Transverse colon (tissue), 4 donors: ENCODE measurements around the gene ZBTB4. TPM values are rescaled to one million over a fixed set of nuclear protein-coding genes. Genes with fewer than 3 reads are reported as not detected.

Experiments used
- DNase-seq: peaks from one replicate; pipeline ENCODE4 v3.0.0-alpha.2; 2019
- H3K27ac ChIP-seq, 4 donors: fragments of 200-600 bp; sonication (generic); 2 replicates each; pipeline ENCODE4 v1.5.1; 2016 to 2018; ENCODE audit warnings: inconsistent platforms in 4 of 4
- H3K27me3 ChIP-seq: fragments of 200-600 bp; sonication (generic); 2 replicates; pipeline ENCODE4 v1.5.1; 2017; ENCODE audit warnings: inconsistent platforms
- H3K36me3 ChIP-seq, 4 donors: fragments of 200-600 bp; sonication (generic); 2 replicates each; pipeline ENCODE4 v1.5.1; 2017 to 2019; ENCODE audit warnings: inconsistent platforms in 4 of 4
- H3K4me1 ChIP-seq, 4 donors: fragments of 200-600 bp; sonication (generic); 2 replicates each; pipeline ENCODE4 v1.5.1; 2017 to 2020; ENCODE audit warnings: inconsistent platforms in 4 of 4
- H3K4me3 ChIP-seq, 4 donors: fragments of 200-600 bp; sonication (generic); 1 replicate in 1 of 4; 2 replicates in 3 of 4; pipeline versions ENCODE4 v1.5.1 to v1.6.1; 2017 to 2019; ENCODE audit warnings: inconsistent platforms in 4 of 4
- H3K9me3 ChIP-seq, 2 donors: fragments of 200-600 bp; sonication (generic); 2 replicates each; pipeline ENCODE4 v1.5.1; 2017 to 2019; ENCODE audit warnings: inconsistent platforms in 2 of 2
- CTCF ChIP-seq, 5 experiments: fragments of 200-600 bp in 3 of 5; fragments of 450-650 bp in 2 of 5; sonication (generic) in 3 of 5; IDR thresholded peaks; 1 replicate in 2 of 5; 2 replicates in 3 of 5; pipeline ENCODE4 v1.5.1; 2016 to 2017; ENCODE audit warnings: antibody characterized with exemption in 5 of 5, inconsistent platforms in 3 of 5, mild to moderate bottlenecking in 2 of 5, moderate library complexity in 1 of 5
- EP300 ChIP-seq: sonication (generic); formaldehyde crosslinking; IDR thresholded peaks from one replicate; pipeline ENCODE4 v1.6.1; 2017; ENCODE audit warnings: antibody characterized with exemption, low read depth
- POLR2A ChIP-seq: fragments of 450-650 bp; IDR thresholded peaks from one replicate; pipeline ENCODE4 v1.6.1; 2016; ENCODE audit warnings: antibody characterized with exemption, mild to moderate bottlenecking, moderate library complexity
- POLR2AphosphoS5 ChIP-seq, 3 donors: sonication (generic); formaldehyde crosslinking; IDR thresholded peaks; one replicate each; pipeline ENCODE4 v1.6.1; 2016; ENCODE audit warnings: antibody characterized with exemption in 3 of 3
- WGBS, 2 donors: methylation state at CpG; one replicate each; pipeline ENCODE4 v1.1.5; 2018; ENCODE audit warnings: low coverage in 1 of 2; 5-methylcytosine and 5-hydroxymethylcytosine counted together
- in situ Hi-C, 4 donors: fragments of 200-750 bp; cut with MboI; loops; one replicate each; pipeline versions ENCODE4 v1.15.0 to v1.15.1; 2017; ENCODE audit warnings: low sequenced_read_pairs in 3 of 4, low pct_ligation_motif_present in 1 of 4, low pct_unique_long_range_greater_than_20kb in 1 of 4
- intact Hi-C: fragments of 100-400 bp; cut with DNase I; formaldehyde crosslinking; loops from one replicate; pipeline ENCODE4 v1.15.1; 2023; ENCODE audit warnings: low total_unique reads
- total RNA-seq, 4 donors: library from RNA; depleted of rRNA; stranded (reverse); fragments of >200 nt; gene quantifications; one replicate each; pipeline ENCODE4 v1.1.0, GENCODE V29; 2016

Gene ZBTB4
- total RNA-seq, 4 donors from 2014 or later: 18.3 to 48.6 (median 23.2) TPM

GRCh38 chr17:7462474-7463371 is 16.7 kb downstream of the ZBTB4 start:
- no peak for DNase-seq
- no peaks in the 10 kb centered on the region for H3K27me3 ChIP-seq
- H3K36me3 ChIP-seq: no peaks in the 10 kb centered on the region
- peaks cover 0 to 14% (median 8%) of the 10 kb centered on the region in 4 donors for H3K4me1 ChIP-seq
- TF ChIP-seq CTCF (IDR thresholded peaks at IDR 0.05): no peak
- no peak for TF ChIP-seq POLR2AphosphoS5 (IDR thresholded peaks at IDR 0.05)
- no peak for TF ChIP-seq EP300
- TF ChIP-seq POLR2A: no peak
- no peak overlapping the region for H3K4me3 ChIP-seq
- 91% methylated on average over 44 of the region's 44 CpGs; no CpG with 5 or more reads in 1 of the 2 donors for WGBS, 2 donors
- no peak overlapping the region for H3K27ac ChIP-seq
- in situ Hi-C loops: no loop called here
- intact Hi-C loops: no loop called here
- no peaks in the 10 kb centered on the region for H3K9me3 ChIP-seq

GRCh38 chr17:7460850-7461660 is 18.4 kb downstream of the ZBTB4 start:
- peaks cover 4 to 8% (median 7%) of the 10 kb centered on the region in 4 donors for H3K4me1 ChIP-seq
- WGBS, 2 donors: 97 to 100% methylated on average over 2 to 7 of the region's 7 CpGs
- TF ChIP-seq CTCF (IDR thresholded peaks at IDR 0.05) (no peak), POLR2A (no peak), POLR2AphosphoS5 (IDR thresholded peaks at IDR 0.05) (no peak), EP300 (no peak)
- DNase-seq: no peak
- intact Hi-C loops (no loop called here), in situ Hi-C loops (no loop called here)
- H3K27ac ChIP-seq: no peak overlapping the region
- no peaks in the 10 kb centered on the region for H3K9me3 ChIP-seq
- no peak overlapping the region for H3K4me3 ChIP-seq
- no peaks in the 10 kb centered on the region for H3K27me3 ChIP-seq
- no peaks in the 10 kb centered on the region for H3K36me3 ChIP-seq

GRCh38 chr17:7459961-7460545 is 19.4 kb downstream of the ZBTB4 start:
- 67 to 71% methylated on average over 2 to 3 of the region's 3 CpGs for WGBS, 2 donors
- in situ Hi-C loops: no loop called here
- TF ChIP-seq CTCF (IDR thresholded peaks at IDR 0.05): no peak
- no peak for TF ChIP-seq POLR2AphosphoS5 (IDR thresholded peaks at IDR 0.05)
- no peak for TF ChIP-seq EP300
- TF ChIP-seq POLR2A: no peak

GRCh38 chr17:7448461-7448860 is 31.0 kb downstream of the ZBTB4 start:
- Histone ChIP-seq H3K27ac (no peak overlapping the region), H3K4me3 (no peak overlapping the region), H3K27me3 (peaks cover 42% of the 10 kb centered on the region), H3K36me3 (no peaks in the 10 kb centered on the region), H3K9me3 (no peaks in the 10 kb centered on the region), H3K4me1 (peaks cover 0 to 21% (median 8%) of the 10 kb centered on the region in 4 donors)
- intact Hi-C loops (no loop called here), in situ Hi-C loops (no loop called here)
- TF ChIP-seq POLR2AphosphoS5 (IDR thresholded peaks at IDR 0.05) (no peak), EP300 (no peak), POLR2A (no peak), CTCF (IDR thresholded peaks at IDR 0.05) (no peak)
- no peak for DNase-seq
- WGBS, 2 donors: 80 to 88% methylated on average over 1 to 7 of the region's 7 CpGs

More at GRCh38 chr17:7459961-7460545, 19.4 kb downstream of the ZBTB4 start:
- Histone ChIP-seq H3K4me3 (no peak overlapping the region), H3K27me3 (no peaks in the 10 kb centered on the region), H3K36me3 (no peaks in the 10 kb centered on the region), H3K9me3 (no peaks in the 10 kb centered on the region), H3K4me1 (peaks cover 4 to 9% (median 7%) of the 10 kb centered on the region in 4 donors), H3K27ac (no peak overlapping the region)
- intact Hi-C loops: no loop called here
- no peak for DNase-seq
